Mucosa of descending colon (tissue), 3 donors: Measurements from ENCODE around the gene PRR35. TPM values are rescaled to one million over a fixed set of nuclear protein-coding genes. Genes with fewer than 3 reads are reported as not detected.
"Not testable (repeated sequence)": the region's sequence is repeated elsewhere in the genome, so short reads cannot be mapped to it uniquely, and the experiment has no call there.

ENCODE experiments used
- ATAC-seq: fragments of 200-7000 bp; cut with Tn5 transposase; one replicate; pipeline ENCODE4 v1.9.1; 2020; ENCODE audit warnings: mild to moderate bottlenecking, moderate library complexity
- DNase-seq, 3 donors: peaks; one replicate each; pipeline ENCODE4 v3.0.0-alpha.2; 2020
- H3K36me3 ChIP-seq: fragments of 200-600 bp; one replicate; pipeline ENCODE4 v1.8.0; 2021; ENCODE audit warnings: low read depth, mild to moderate bottlenecking
- H3K4me1 ChIP-seq: fragments of 200-600 bp; one replicate; pipeline ENCODE4 v1.8.0; 2021; ENCODE audit warnings: low read depth, mild to moderate bottlenecking
- H3K4me3 ChIP-seq: fragments of 200-600 bp; one replicate; pipeline ENCODE4 v1.8.0; 2021; ENCODE audit warnings: mild to moderate bottlenecking
- H3K9me3 ChIP-seq: fragments of 200-600 bp; one replicate; pipeline ENCODE4 v1.8.0; 2021; ENCODE audit warnings: mild to moderate bottlenecking
- CTCF ChIP-seq: fragments of 200-600 bp; IDR thresholded peaks from one replicate; pipeline ENCODE4 v1.8.0; 2022; ENCODE audit warnings: antibody characterized with exemption, mild to moderate bottlenecking
- intact Hi-C, 2 donors: fragments of 100-400 bp; cut with DNase I in 1 of 2; cut with micrococcal nuclease in 1 of 2; formaldehyde crosslinking; loops; one replicate each; pipeline versions ENCODE4 v1.11.0 to v1.11.1; 2022; cut with DNase I, micrococcal nuclease
- total RNA-seq, 3 donors: library from RNA; stranded (reverse); fragmentation: NEBNext Ultra II Directional in 2 of 3; extraction: Animal tissue kit (Norgen Biotek cat#: 25700) in 2 of 3; gene quantifications; one replicate each; pipeline versions ENCODE4 v1.2.1 to v1.2.4, GENCODE V29; 2021 to 2023
- donor health status: DM: no; HTN: no; CAD: no; lungs with moderate emphysema.
- donor health status: DM: no; HTN: no; CAD: no.
- donor health status: DM: no; HTN: yes; CAD: no.

Gene PRR35
- total RNA-seq, 3 donors from 2014 or later, result not detected

DNA sequence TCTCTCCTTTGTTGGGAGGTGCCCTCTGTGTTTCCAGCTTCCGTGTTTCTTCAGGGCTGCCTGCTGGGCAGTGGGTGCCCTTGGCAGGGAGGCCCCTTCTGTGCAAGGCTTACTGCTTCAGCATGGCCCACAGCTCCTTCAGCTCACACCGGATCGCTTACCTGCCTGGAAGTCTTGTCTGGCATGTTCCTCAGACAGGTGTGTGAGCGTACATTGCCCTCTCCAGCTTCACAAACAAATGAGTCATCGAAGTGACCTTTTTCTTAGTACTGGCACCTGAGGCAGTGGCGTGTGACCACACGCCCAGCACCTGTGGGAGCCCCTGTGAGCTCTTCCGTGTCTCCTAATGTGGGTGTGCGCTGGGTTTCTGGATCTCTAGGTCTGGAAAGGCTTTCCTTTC lies 33.2 kb downstream of the PRR35 start:
- Histone ChIP-seq H3K36me3 (no peaks in the 10 kb centered on the region), H3K9me3 (no peaks in the 10 kb centered on the region), H3K4me1 (peaks cover 43% of the 10 kb centered on the region), H3K4me3 (no peak overlapping the region)
- DNase-seq (peak; percentile 69 to 74 (median 71)), ATAC-seq (peak; percentile 60)
- intact Hi-C loops, result loop anchor here in 1 of 2 donors (10.0 kb wide), 1 partner anchor 61 kb away; no protein-coding TSS in a partner anchor
- no peak for TF ChIP-seq CTCF

DNA sequence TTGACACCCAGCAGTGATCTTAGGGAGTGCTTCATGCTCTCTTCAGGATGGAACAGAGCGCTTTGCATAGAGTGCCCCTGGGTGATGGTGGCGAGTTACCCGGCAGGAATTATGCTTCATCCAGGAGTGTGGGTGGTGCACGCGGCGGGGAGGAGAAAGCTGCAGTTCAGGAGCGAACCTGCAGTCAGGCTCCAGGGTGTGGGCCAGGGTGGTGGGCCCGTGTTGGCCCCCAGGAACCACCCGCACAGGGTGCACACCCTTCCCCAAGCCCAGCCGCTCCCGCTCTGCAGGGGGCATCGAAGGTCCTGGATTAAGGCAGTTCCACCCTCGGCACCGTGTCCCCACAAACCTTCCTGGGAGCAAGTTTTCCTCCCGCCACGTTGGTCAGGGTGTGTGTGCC lies 33.6 kb downstream of the PRR35 start:
- H3K4me3 ChIP-seq, result no peak overlapping the region
- H3K36me3 ChIP-seq, result no peaks in the 10 kb centered on the region
- DNase-seq (peak in 2 of 3 donors; percentile 62 to 63), ATAC-seq (no peak)
- no peak for TF ChIP-seq CTCF
- no peaks in the 10 kb centered on the region for H3K9me3 ChIP-seq
- intact Hi-C loops, result loop anchor here in 1 of 2 donors (10.0 kb wide), 1 partner anchor 61 kb away; no protein-coding TSS in a partner anchor
- peaks cover 43% of the 10 kb centered on the region for H3K4me1 ChIP-seq

DNA sequence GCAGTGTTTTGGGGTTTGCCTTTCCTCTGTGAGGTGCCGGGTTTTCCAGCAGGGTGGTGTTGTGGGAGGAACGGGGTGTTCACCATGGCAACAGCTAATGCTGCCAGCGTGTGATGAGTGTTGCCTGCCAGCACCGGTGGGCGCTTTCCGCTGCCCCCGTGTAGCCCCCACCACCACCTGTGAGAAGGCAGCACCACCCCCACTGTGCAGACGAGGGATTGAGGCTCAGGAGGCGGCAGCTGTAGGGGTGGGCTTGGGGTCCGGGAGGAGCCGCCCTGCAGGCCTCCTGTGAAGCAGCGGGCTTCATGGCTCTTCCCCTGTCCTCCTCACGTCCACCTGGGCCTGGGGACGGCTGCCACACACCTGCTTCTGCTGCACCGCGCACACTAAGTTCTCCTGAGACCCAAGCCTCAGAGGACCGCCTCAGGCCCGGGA lies 34.9 kb downstream of the PRR35 start:
- Histone ChIP-seq H3K36me3 (no peaks in the 10 kb centered on the region), H3K9me3 (no peaks in the 10 kb centered on the region), H3K4me1 (peaks cover 43% of the 10 kb centered on the region), H3K4me3 (no peak overlapping the region)
- DNase-seq (no peak), ATAC-seq (no peak)
- intact Hi-C loops, result loop anchor here in 1 of 2 donors (10.0 kb wide), 1 partner anchor 60 kb away; no protein-coding TSS in a partner anchor
- no peak for TF ChIP-seq CTCF

DNA sequence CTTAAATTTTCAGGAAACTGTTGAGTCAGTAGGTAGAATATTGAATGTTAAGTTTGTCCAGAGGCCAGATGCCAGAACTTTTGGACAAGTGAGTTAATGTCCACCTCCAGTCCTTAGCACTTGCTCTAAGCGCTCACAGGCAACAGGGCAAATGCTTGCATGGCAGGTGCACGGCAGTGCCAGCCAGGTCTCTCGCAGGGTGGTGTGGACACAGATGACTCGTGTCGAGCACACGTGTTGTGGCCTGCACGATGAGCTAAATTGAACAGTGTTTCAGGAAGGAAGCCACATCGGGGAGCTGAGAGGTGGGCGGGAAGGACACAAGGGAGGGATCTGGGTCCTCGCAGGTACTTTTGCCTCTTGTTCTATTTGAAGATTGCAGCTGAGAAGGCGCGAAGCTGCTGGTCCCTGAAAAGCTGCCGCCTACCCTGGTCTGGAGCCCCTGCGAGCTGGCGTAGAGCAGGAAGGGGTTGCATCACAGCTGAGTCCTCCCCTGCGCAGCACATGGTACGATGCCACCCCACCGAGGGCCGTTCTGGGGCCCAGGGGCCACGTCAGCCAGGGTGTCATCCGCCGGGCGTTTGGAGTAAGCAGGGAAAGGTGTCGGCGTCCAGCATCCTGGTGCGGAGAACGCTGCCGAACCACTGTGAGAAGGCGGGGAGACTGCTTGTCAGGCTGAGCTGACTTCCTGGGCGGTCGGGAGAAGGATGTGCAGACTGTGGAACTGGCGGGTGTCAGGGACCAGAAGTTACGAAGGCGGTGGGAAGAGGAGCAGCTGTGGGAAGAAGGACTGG lies 35.9 kb downstream of the PRR35 start:
- peaks cover 42% of the 10 kb centered on the region for H3K4me1 ChIP-seq
- no peaks in the 10 kb centered on the region for H3K9me3 ChIP-seq
- no peak overlapping the region for H3K4me3 ChIP-seq
- no peak for TF ChIP-seq CTCF
- DNase-seq (no peak), ATAC-seq (no peak)
- intact Hi-C loops, result loop anchor here in 1 of 2 donors (10.0 kb wide), 1 partner anchor 59 kb away; no protein-coding TSS in a partner anchor
- H3K36me3 ChIP-seq, result no peaks in the 10 kb centered on the region

- ATAC-seq, result no peak
- DNase-seq, result no peak
- Histone ChIP-seq H3K9me3 (no peaks in the 10 kb centered on the region), H3K4me1 (peaks cover 36% of the 10 kb centered on the region), H3K36me3 (no peaks in the 10 kb centered on the region), H3K4me3 (no peak overlapping the region)
- intact Hi-C loops, result loop anchor here in 1 of 2 donors (10.0 kb wide), 1 partner anchor 58 kb away; no protein-coding TSS in a partner anchor
- no peak for TF ChIP-seq CTCF
Measured at GRCh38 chr16:596736-597060, 36.5 kb downstream of the PRR35 start.

- H3K4me3 ChIP-seq, ATAC-seq, H3K36me3 ChIP-seq, H3K9me3 ChIP-seq, DNase-seq: not testable (repeated sequence)
- intact Hi-C loops, result loop anchor here in 1 of 2 donors (10.0 kb wide), 1 partner anchor 57 kb away; no protein-coding TSS in a partner anchor
- H3K4me1 ChIP-seq, result peaks cover 27% of the 10 kb centered on the region
Measured at GRCh38 chr16:597655-598054, 37.5 kb downstream of the PRR35 start.
